ENCODE results near the gene ARHGAP6.

Gene ARHGAP6

GRCh38 chrX:11566789-11567188, 98.9 kb downstream of the ARHGAP6 start:
- Histone ChIP-seq H3K9me3 (ENCODE audit: control insufficient read depth in 1 of 2, low read length in 2 of 2) (no peaks in the 10 kb centered on the region), H3K4me1 (ENCODE audit: control insufficient read depth in 1 of 2, insufficient read depth in 2 of 2, low read length in 2 of 2) (peaks cover 0 to 16% of the 10 kb centered on the region in 2 donors), H3K27ac (ENCODE audit: low read length) (no peak overlapping the region), H3K36me3 (ENCODE audit: control insufficient read depth in 1 of 2, insufficient read depth in 2 of 2, low read length in 2 of 2) (no peaks in the 10 kb centered on the region), H3K4me3 (ENCODE audit: low read depth in 1 of 2, low read length in 2 of 2) (no peak overlapping the region), H3K27me3 (ENCODE audit: low read depth, low read length) (no peaks in the 10 kb centered on the region)

- no peaks in the 10 kb centered on the region for H3K27me3 ChIP-seq (ENCODE audit: low read depth, low read length)
- peaks cover 0 to 21% of the 10 kb centered on the region in 2 donors for H3K4me1 ChIP-seq (ENCODE audit: control insufficient read depth in 1 of 2, insufficient read depth in 2 of 2, low read length in 2 of 2)
- H3K4me3 ChIP-seq (ENCODE audit: low read depth in 1 of 2, low read length in 2 of 2), result no peak overlapping the region
- H3K9me3 ChIP-seq (ENCODE audit: control insufficient read depth in 1 of 2, low read length in 2 of 2), result no peaks in the 10 kb centered on the region
- H3K36me3 ChIP-seq (ENCODE audit: control insufficient read depth in 1 of 2, insufficient read depth in 2 of 2, low read length in 2 of 2), result no peaks in the 10 kb centered on the region
- no peak overlapping the region for H3K27ac ChIP-seq (ENCODE audit: low read length)
These were observed 99.5 kb downstream of the ARHGAP6 start for GRCh38 chrX:11566173-11566572.

- Histone ChIP-seq H3K27ac (ENCODE audit: low read length) (no peak overlapping the region), H3K4me3 (ENCODE audit: low read depth in 1 of 2, low read length in 2 of 2) (no peak overlapping the region), H3K36me3 (ENCODE audit: control insufficient read depth in 1 of 2, insufficient read depth in 2 of 2, low read length in 2 of 2) (no peaks in the 10 kb centered on the region), H3K9me3 (ENCODE audit: control insufficient read depth in 1 of 2, low read length in 2 of 2) (no peaks in the 10 kb centered on the region), H3K4me1 (ENCODE audit: control insufficient read depth in 1 of 2, insufficient read depth in 2 of 2, low read length in 2 of 2) (peaks cover 0 to 25% of the 10 kb centered on the region in 2 donors), H3K27me3 (ENCODE audit: low read depth, low read length) (no peaks in the 10 kb centered on the region)
These were observed 101.2 kb downstream of the ARHGAP6 start for GRCh38 chrX:11564546-11564945.

GRCh38 chrX:11562570-11562969, 103.2 kb downstream of the ARHGAP6 start:
- Histone ChIP-seq H3K27ac (ENCODE audit: low read length) (no peak overlapping the region), H3K27me3 (ENCODE audit: low read depth, low read length) (no peaks in the 10 kb centered on the region), H3K36me3 (ENCODE audit: control insufficient read depth in 1 of 2, insufficient read depth in 2 of 2, low read length in 2 of 2) (no peaks in the 10 kb centered on the region), H3K4me3 (ENCODE audit: low read depth in 1 of 2, low read length in 2 of 2) (no peak overlapping the region), H3K4me1 (ENCODE audit: control insufficient read depth in 1 of 2, insufficient read depth in 2 of 2, low read length in 2 of 2) (peaks cover 0 to 25% of the 10 kb centered on the region in 2 donors), H3K9me3 (ENCODE audit: control insufficient read depth in 1 of 2, low read length in 2 of 2) (no peaks in the 10 kb centered on the region)

GRCh38 chrX:11558972-11559371, 106.7 kb downstream of the ARHGAP6 start:
- no peaks in the 10 kb centered on the region for H3K27me3 ChIP-seq (ENCODE audit: low read depth, low read length)
- no peaks in the 10 kb centered on the region for H3K36me3 ChIP-seq (ENCODE audit: control insufficient read depth in 1 of 2, insufficient read depth in 2 of 2, low read length in 2 of 2)
- peaks cover 0 to 17% of the 10 kb centered on the region in 2 donors for H3K4me1 ChIP-seq (ENCODE audit: control insufficient read depth in 1 of 2, insufficient read depth in 2 of 2, low read length in 2 of 2)
- no peaks in the 10 kb centered on the region for H3K9me3 ChIP-seq (ENCODE audit: control insufficient read depth in 1 of 2, low read length in 2 of 2)
- H3K4me3 ChIP-seq (ENCODE audit: low read depth in 1 of 2, low read length in 2 of 2), result no peak overlapping the region
- H3K27ac ChIP-seq (ENCODE audit: low read length), result no peak overlapping the region

- H3K27ac ChIP-seq (ENCODE audit: low read length), result no peak overlapping the region
- no peaks in the 10 kb centered on the region for H3K36me3 ChIP-seq (ENCODE audit: control insufficient read depth in 1 of 2, insufficient read depth in 2 of 2, low read length in 2 of 2)
- H3K27me3 ChIP-seq (ENCODE audit: low read depth, low read length), result no peaks in the 10 kb centered on the region
- no peaks in the 10 kb centered on the region for H3K9me3 ChIP-seq (ENCODE audit: control insufficient read depth in 1 of 2, low read length in 2 of 2)
- H3K4me1 ChIP-seq (ENCODE audit: control insufficient read depth in 1 of 2, insufficient read depth in 2 of 2, low read length in 2 of 2), result peaks cover 0 to 12% of the 10 kb centered on the region in 2 donors
- no peak overlapping the region for H3K4me3 ChIP-seq (ENCODE audit: low read depth in 1 of 2, low read length in 2 of 2)
These were observed 108.6 kb downstream of the ARHGAP6 start for GRCh38 chrX:11557120-11557519.

GRCh38 chrX:11555759-11556158, 110.0 kb downstream of the ARHGAP6 start:
- Histone ChIP-seq H3K9me3 (ENCODE audit: control insufficient read depth in 1 of 2, low read length in 2 of 2) (no peaks in the 10 kb centered on the region), H3K27ac (ENCODE audit: low read length) (no peak overlapping the region), H3K27me3 (ENCODE audit: low read depth, low read length) (no peaks in the 10 kb centered on the region), H3K4me1 (ENCODE audit: control insufficient read depth in 1 of 2, insufficient read depth in 2 of 2, low read length in 2 of 2) (no peaks in the 10 kb centered on the region), H3K4me3 (ENCODE audit: low read depth in 1 of 2, low read length in 2 of 2) (no peak overlapping the region), H3K36me3 (ENCODE audit: control insufficient read depth in 1 of 2, insufficient read depth in 2 of 2, low read length in 2 of 2) (no peaks in the 10 kb centered on the region)

GRCh38 chrX:11553594-11553993, 112.1 kb downstream of the ARHGAP6 start:
- no peaks in the 10 kb centered on the region for H3K4me1 ChIP-seq (ENCODE audit: control insufficient read depth in 1 of 2, insufficient read depth in 2 of 2, low read length in 2 of 2)
- no peak overlapping the region for H3K4me3 ChIP-seq (ENCODE audit: low read depth in 1 of 2, low read length in 2 of 2)
- no peak overlapping the region for H3K27ac ChIP-seq (ENCODE audit: low read length)
- H3K27me3 ChIP-seq (ENCODE audit: low read depth, low read length), result no peaks in the 10 kb centered on the region
- no peaks in the 10 kb centered on the region for H3K9me3 ChIP-seq (ENCODE audit: control insufficient read depth in 1 of 2, low read length in 2 of 2)
- no peaks in the 10 kb centered on the region for H3K36me3 ChIP-seq (ENCODE audit: control insufficient read depth in 1 of 2, insufficient read depth in 2 of 2, low read length in 2 of 2)

- H3K27ac ChIP-seq (ENCODE audit: low read length), result no peak overlapping the region
- H3K27me3 ChIP-seq (ENCODE audit: low read depth, low read length), result no peaks in the 10 kb centered on the region
These were observed 114.6 kb downstream of the ARHGAP6 start for GRCh38 chrX:11551151-11551550.

GRCh38 chrX:11546917-11547316, 118.8 kb downstream of the ARHGAP6 start:
- H3K9me3 ChIP-seq (ENCODE audit: control insufficient read depth in 1 of 2, low read length in 2 of 2), result no peaks in the 10 kb centered on the region
- no peak overlapping the region for H3K4me3 ChIP-seq (ENCODE audit: low read depth in 1 of 2, low read length in 2 of 2)
- H3K4me1 ChIP-seq (ENCODE audit: control insufficient read depth in 1 of 2, insufficient read depth in 2 of 2, low read length in 2 of 2), result no peaks in the 10 kb centered on the region
- no peaks in the 10 kb centered on the region for H3K36me3 ChIP-seq (ENCODE audit: control insufficient read depth in 1 of 2, insufficient read depth in 2 of 2, low read length in 2 of 2)
- H3K27ac ChIP-seq (ENCODE audit: low read length), result no peak overlapping the region
- H3K27me3 ChIP-seq (ENCODE audit: low read depth, low read length), result no peaks in the 10 kb centered on the region

More at GRCh38 chrX:11551151-11551550, 114.6 kb downstream of the ARHGAP6 start:
- Histone ChIP-seq H3K4me3 (ENCODE audit: low read depth in 1 of 2, low read length in 2 of 2) (no peak overlapping the region), H3K36me3 (ENCODE audit: control insufficient read depth in 1 of 2, insufficient read depth in 2 of 2, low read length in 2 of 2) (no peaks in the 10 kb centered on the region), H3K9me3 (ENCODE audit: control insufficient read depth in 1 of 2, low read length in 2 of 2) (no peaks in the 10 kb centered on the region), H3K4me1 (ENCODE audit: control insufficient read depth in 1 of 2, insufficient read depth in 2 of 2, low read length in 2 of 2) (no peaks in the 10 kb centered on the region)

GRCh38 chrX:11543249-11543648, 122.5 kb downstream of the ARHGAP6 start:
- no peaks in the 10 kb centered on the region for H3K36me3 ChIP-seq (ENCODE audit: control insufficient read depth in 1 of 2, insufficient read depth in 2 of 2, low read length in 2 of 2)
- H3K27ac ChIP-seq (ENCODE audit: low read length), result no peak overlapping the region
- H3K9me3 ChIP-seq (ENCODE audit: control insufficient read depth in 1 of 2, low read length in 2 of 2), result no peaks in the 10 kb centered on the region
- H3K4me3 ChIP-seq (ENCODE audit: low read depth in 1 of 2, low read length in 2 of 2), result no peak overlapping the region
- H3K4me1 ChIP-seq (ENCODE audit: control insufficient read depth in 1 of 2, insufficient read depth in 2 of 2, low read length in 2 of 2), result no peaks in the 10 kb centered on the region
- H3K27me3 ChIP-seq (ENCODE audit: low read depth, low read length), result no peaks in the 10 kb centered on the region

- H3K27ac ChIP-seq (ENCODE audit: low read length), result no peak overlapping the region
- no peaks in the 10 kb centered on the region for H3K9me3 ChIP-seq (ENCODE audit: control insufficient read depth in 1 of 2, low read length in 2 of 2)
- H3K27me3 ChIP-seq (ENCODE audit: low read depth, low read length), result no peaks in the 10 kb centered on the region
- peaks cover 0 to 5% of the 10 kb centered on the region in 2 donors for H3K4me1 ChIP-seq (ENCODE audit: control insufficient read depth in 1 of 2, insufficient read depth in 2 of 2, low read length in 2 of 2)
- no peaks in the 10 kb centered on the region for H3K36me3 ChIP-seq (ENCODE audit: control insufficient read depth in 1 of 2, insufficient read depth in 2 of 2, low read length in 2 of 2)
- H3K4me3 ChIP-seq (ENCODE audit: low read depth in 1 of 2, low read length in 2 of 2), result no peak overlapping the region
These were observed 124.2 kb downstream of the ARHGAP6 start for GRCh38 chrX:11541510-11541909.
